ENCODE results near the gene ZNF219. TPM values are rescaled to one million over a fixed set of nuclear protein-coding genes. Genes with fewer than 3 reads are reported as not detected.

Gene ZNF219
- total and polyA plus RNA-seq, 2 of the 13 experiments (the other 11 are each of a cell fraction or from before 2014, with no cell fraction given) = 34.5 to 36.6 TPM

GRCh38 chr14:21069388-21070082 lies 28.9 kb downstream of the ZNF219 start (continued):
- TF ChIP-seq ZBTB44 (CRISPR knock-in tag; IDR thresholded peaks at IDR 0.05) (no peak), MAZ (IDR thresholded peaks at IDR 0.05; ENCODE audit: borderline replicate concordance, low read depth, low read length) (no peak), MAZ (CRISPR knock-in tag; IDR thresholded peaks at IDR 0.05; ENCODE audit: low read depth) (0 out of 2 replicates have a peak, but pooled peaks have one; percentile 33), ZSCAN20 (CRISPR knock-in tag; IDR thresholded peaks at IDR 0.05; ENCODE audit: borderline replicate concordance) (no peak), TP53 (CRISPR knock-in tag; conservative IDR thresholded peaks at IDR 0.05) (no peak), ZBTB4 (CRISPR knock-in tag; IDR thresholded peaks at IDR 0.05; ENCODE audit: borderline replicate concordance) (no peak; the same call in 1 of the 2 replicates), ATF7 (IDR thresholded peaks at IDR 0.05) (no peak), ATF7 (CRISPR knock-in tag; IDR thresholded peaks at IDR 0.05) (0 out of 2 replicates have a peak, but pooled peaks have one; percentile 43), GFI1 (CRISPR knock-in tag; IDR thresholded peaks at IDR 0.05; ENCODE audit: borderline replicate concordance) (0 out of 2 replicates have a peak, but pooled peaks have one; percentile 45), ZFP36L1 (CRISPR knock-in tag; IDR thresholded peaks at IDR 0.05) (no peak), MZF1 (CRISPR knock-in tag; IDR thresholded peaks at IDR 0.05; ENCODE audit: borderline replicate concordance) (no peak), ZNF780A (CRISPR knock-in tag; IDR thresholded peaks at IDR 0.05) (0 out of 2 replicates have a peak, but pooled peaks have one; percentile 29), ZNF644 (CRISPR knock-in tag; IDR thresholded peaks at IDR 0.05; ENCODE audit: low read depth) (no peak), RELA (CRISPR knock-in tag; IDR thresholded peaks at IDR 0.05) (peak; percentile 89), ZNF124 (CRISPR knock-in tag; IDR thresholded peaks at IDR 0.05) (peak; percentile 84; the same call in 1 of the 2 replicates), ZNF883 (CRISPR knock-in tag; IDR thresholded peaks at IDR 0.05; ENCODE audit: not compliant biosample characterization) (no peak), TERF1 (CRISPR knock-in tag; IDR thresholded peaks at IDR 0.05) (no peak), CSRNP1 (CRISPR knock-in tag; IDR thresholded peaks at IDR 0.05) (no peak), ARNTL (CRISPR knock-in tag; IDR thresholded peaks at IDR 0.05) (peak; percentile 8; the same call in 1 of the 2 replicates), MED13 (CRISPR knock-in tag; IDR thresholded peaks at IDR 0.05) (no peak)

All from HepG2 (cell line).